Measurements from ENCODE around the gene HPSE2. TPM values are rescaled to one million over a fixed set of nuclear protein-coding genes. Genes with fewer than 3 reads are reported as not detected.

Gene HPSE2
- total and polyA plus RNA-seq, 2 of the 8 experiments (the other 6 are each of a cell fraction or from before 2014, with no cell fraction given) = 0.41 to 0.58 TPM

DNA sequence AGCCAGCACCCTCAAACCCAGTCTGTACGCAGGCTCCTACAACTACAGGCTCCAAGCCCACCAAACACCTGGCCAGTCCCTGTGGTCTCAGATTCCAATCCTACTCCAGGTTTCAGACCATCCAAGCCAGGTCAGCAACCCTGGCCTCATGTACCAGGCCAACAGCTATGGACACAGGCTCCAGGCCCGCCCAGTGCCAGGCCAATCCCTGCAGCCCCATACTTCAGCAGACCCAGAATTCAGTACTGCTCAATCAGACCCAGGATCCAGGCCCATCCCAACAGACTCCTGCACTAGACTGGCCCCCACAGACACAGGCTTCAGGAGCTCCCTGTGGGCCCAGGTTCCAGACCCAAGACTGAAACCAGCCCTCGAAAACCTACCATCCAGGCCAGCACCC lies 32.3 kb downstream of the HPSE2 start (continued):
- TF ChIP-seq SP1 (IDR thresholded peaks at IDR 0.05; ENCODE audit: low read depth, low read length) (no peak), KDM4A (IDR thresholded peaks at IDR 0.05; ENCODE audit: low read depth, low read length, severe bottlenecking) (no peak), CREB1 (IDR thresholded peaks at IDR 0.05) (no peak), PHF8 (conservative IDR thresholded peaks at IDR 0.05; ENCODE audit: low read depth, low read length) (no peak), POU5F1 (IDR thresholded peaks at IDR 0.05; ENCODE audit: low read depth, low read length) (no peak)

Measured in H1 (cell line).